H9 (cell line): ENCODE measurements around the gene UMAD1. TPM values are rescaled to one million over a fixed set of nuclear protein-coding genes. Genes with fewer than 3 reads are reported as not detected.

Experiments used
- DNase-seq: peaks from one replicate; pipeline ENCODE4 v3.0.0-alpha.2; 2017
- H2AFZ ChIP-seq: one replicate; pipeline ENCODE4 v1.6.1; 2013; ENCODE audit warnings: mild to moderate bottlenecking, low read length, control low read depth, moderate library complexity
- H2AK5ac ChIP-seq: 2 replicates; pipeline ENCODE4 v1.6.1; 2013; ENCODE audit warnings: low read length, control low read depth, mixed read lengths; ENCODE audit not compliant: insufficient read length
- H2BK120ac ChIP-seq: one replicate; pipeline ENCODE4 v1.6.1; 2013; ENCODE audit warnings: low read depth, mild to moderate bottlenecking, low read length, control low read depth, inconsistent platforms; ENCODE audit not compliant: poor library complexity, severe bottlenecking
- H2BK12ac ChIP-seq: 2 replicates; pipeline ENCODE4 v1.6.1; 2013; ENCODE audit warnings: low read length, control low read depth, mixed read lengths, low read depth; ENCODE audit not compliant: insufficient read length
- H2BK15ac ChIP-seq: 2 replicates; pipeline ENCODE4 v1.6.1; 2013; ENCODE audit warnings: low read depth, low read length, control low read depth
- H2BK20ac ChIP-seq: one replicate; pipeline ENCODE4 v1.6.1; 2013; ENCODE audit warnings: low read depth, mild to moderate bottlenecking, low read length, control low read depth, inconsistent platforms; ENCODE audit not compliant: poor library complexity, severe bottlenecking
- H2BK5ac ChIP-seq: 2 replicates; pipeline ENCODE4 v1.6.1; 2013; ENCODE audit warnings: low read length, control low read depth, mixed read lengths; ENCODE audit not compliant: insufficient read length
- H3K14ac ChIP-seq: 2 replicates; pipeline ENCODE4 v1.6.1; 2013; ENCODE audit warnings: low read length, control low read depth; ENCODE audit not compliant: insufficient read depth
- H3K18ac ChIP-seq: 2 replicates; pipeline ENCODE4 v1.6.1; 2013; ENCODE audit warnings: low read depth, mild to moderate bottlenecking, mixed read lengths, low read length, control low read depth; ENCODE audit not compliant: insufficient read length
- H3K23ac ChIP-seq: 2 replicates; pipeline ENCODE4 v1.6.1; 2013; ENCODE audit warnings: low read length, control low read depth, mixed read lengths, low read depth; ENCODE audit not compliant: insufficient read length
- H3K23me2 ChIP-seq: 2 replicates; pipeline ENCODE4 v1.6.1; 2013; ENCODE audit warnings: low read depth, mild to moderate bottlenecking, mixed read lengths, low read length, control low read depth; ENCODE audit not compliant: insufficient read length, poor library complexity, severe bottlenecking
- H3K27ac ChIP-seq: 2 replicates; pipeline ENCODE4 v1.5.1; 2013; ENCODE audit warnings: low read length, control low read depth, mixed read lengths, low read depth; ENCODE audit not compliant: insufficient read length
- H3K27me3 ChIP-seq: 2 replicates; pipeline ENCODE4 v1.6.1; 2013; ENCODE audit warnings: low read length, control low read depth, inconsistent platforms; ENCODE audit not compliant: insufficient read depth
- H3K4ac ChIP-seq: 2 replicates; pipeline ENCODE4 v1.6.1; 2013; ENCODE audit warnings: low read depth, mild to moderate bottlenecking, control low read depth, inconsistent platforms, low read length, moderate library complexity
- H3K4me1 ChIP-seq: 2 replicates; pipeline ENCODE4 v1.6.1; 2013; ENCODE audit warnings: low read length, control low read depth, inconsistent platforms; ENCODE audit not compliant: insufficient read depth
- H3K4me2 ChIP-seq: 2 replicates; pipeline ENCODE4 v1.6.1; 2013; ENCODE audit warnings: low read length, control low read depth, mixed read lengths; ENCODE audit not compliant: insufficient read length, insufficient read depth
- H3K56ac ChIP-seq: 2 replicates; pipeline ENCODE4 v1.6.1; 2013; ENCODE audit warnings: low read depth, mild to moderate bottlenecking, mixed read lengths, low read length, control low read depth; ENCODE audit not compliant: insufficient read length
- H3K79me1 ChIP-seq: 2 replicates; pipeline ENCODE4 v1.6.1; 2013; ENCODE audit warnings: low read depth, mild to moderate bottlenecking, moderate library complexity, low read length, control low read depth, inconsistent platforms; ENCODE audit not compliant: insufficient read depth, poor library complexity, severe bottlenecking
- H3K79me2 ChIP-seq: 2 replicates; pipeline ENCODE4 v1.6.1; 2013; ENCODE audit warnings: low read length, control low read depth, inconsistent platforms; ENCODE audit not compliant: insufficient read depth
- H3K9ac ChIP-seq: 2 replicates; pipeline ENCODE4 v1.6.1; 2013; ENCODE audit warnings: low read length, control low read depth, mixed read lengths; ENCODE audit not compliant: insufficient read length; ENCODE audit errors: extremely low read depth
- H3K9me3 ChIP-seq: one replicate; pipeline ENCODE4 v1.6.1; 2013; ENCODE audit warnings: low read depth, low read length, inconsistent platforms; ENCODE audit not compliant: control insufficient read depth
- H3T11ph ChIP-seq: one replicate; pipeline ENCODE4 v1.6.1; 2013; ENCODE audit warnings: mild to moderate bottlenecking, low read length, control low read depth, inconsistent platforms
- H4K20me1 ChIP-seq: one replicate; pipeline ENCODE4 v1.6.1; 2013; ENCODE audit not compliant: control insufficient read depth, insufficient read length, insufficient read depth
- H4K5ac ChIP-seq: 2 replicates; pipeline ENCODE4 v1.6.1; 2013; ENCODE audit warnings: low read depth, mild to moderate bottlenecking, mixed read lengths, low read length, control low read depth; ENCODE audit not compliant: insufficient read length
- H4K8ac ChIP-seq: replicated peaks from 2 replicates; pipeline ENCODE4 v1.6.1; 2013; ENCODE audit warnings: low read length, control low read depth, mixed read lengths, low read depth; ENCODE audit not compliant: insufficient read length
- H4K91ac ChIP-seq: 2 replicates; pipeline ENCODE4 v1.6.1; 2013; ENCODE audit warnings: low read depth, mild to moderate bottlenecking, moderate library complexity, mixed read lengths, low read length, control low read depth; ENCODE audit not compliant: insufficient read length
- H3K27ac Mint-ChIP-seq, 3 experiments: 2 replicates in 2 of 3; 3 replicates in 1 of 3; pipeline ENCODE4 v1.8.0; 2020 to 2021; ENCODE audit warnings: mixed read lengths in 3 of 3, mild to moderate bottlenecking in 1 of 3, moderate library complexity in 1 of 3
- H3K27me3 Mint-ChIP-seq: 2 replicates; pipeline ENCODE4 v1.8.0; 2021; ENCODE audit warnings: low read depth, mild to moderate bottlenecking, moderate library complexity, mixed read lengths
- H3K36me3 Mint-ChIP-seq, 3 experiments: 2 replicates in 2 of 3; 3 replicates in 1 of 3; pipeline ENCODE4 v1.8.0; 2020 to 2021; ENCODE audit warnings: low read depth in 3 of 3, mixed read lengths in 3 of 3; ENCODE audit not compliant: insufficient read depth in 1 of 3
- H3K4me1 Mint-ChIP-seq, 2 experiments: 2 replicates each; pipeline ENCODE4 v1.8.0; 2020; ENCODE audit warnings: mixed read lengths in 2 of 2
- H3K4me3 Mint-ChIP-seq, 2 experiments: 2 replicates in 1 of 2; 3 replicates in 1 of 2; pipeline ENCODE4 v1.8.0; 2020 to 2021; ENCODE audit warnings: mild to moderate bottlenecking in 2 of 2, mixed read lengths in 2 of 2, moderate library complexity in 1 of 2
- H3K9me3 Mint-ChIP-seq, 2 experiments: 2 replicates in 1 of 2; 3 replicates in 1 of 2; pipeline ENCODE4 v1.8.0; 2020; ENCODE audit warnings: mild to moderate bottlenecking in 2 of 2, mixed read lengths in 2 of 2, moderate library complexity in 1 of 2
- WGBS: extraction: QIAGEN DNeasy Blood & Tissue Kit; methylation state at CpG from one replicate; pipeline ENCODE4 v1.1.7; 2013; ENCODE audit warnings: missing lambda C conversion rate, low lambda C conversion rate, mixed read lengths; ENCODE audit not compliant: insufficient read length; ENCODE audit errors: extremely low coverage; 5-methylcytosine and 5-hydroxymethylcytosine counted together
- total RNA-seq: library from RNA; stranded (reverse); gene quantifications from 2 replicates; pipeline ENCODE4 v1.2.1, GENCODE V29; 2021
- TF ChIP-seq, protein P1 (sequence below): fragments of 200-600 bp; sonication (generic); conservative IDR thresholded peaks from 3 replicates; pipeline ENCODE4 v1.8.0; 2021; ENCODE audit warnings: antibody characterized with exemption, mild to moderate bottlenecking

UMAD1 gene
- total RNA-seq, 1 experiment from 2014 or later, result 8.9 TPM

DNA sequence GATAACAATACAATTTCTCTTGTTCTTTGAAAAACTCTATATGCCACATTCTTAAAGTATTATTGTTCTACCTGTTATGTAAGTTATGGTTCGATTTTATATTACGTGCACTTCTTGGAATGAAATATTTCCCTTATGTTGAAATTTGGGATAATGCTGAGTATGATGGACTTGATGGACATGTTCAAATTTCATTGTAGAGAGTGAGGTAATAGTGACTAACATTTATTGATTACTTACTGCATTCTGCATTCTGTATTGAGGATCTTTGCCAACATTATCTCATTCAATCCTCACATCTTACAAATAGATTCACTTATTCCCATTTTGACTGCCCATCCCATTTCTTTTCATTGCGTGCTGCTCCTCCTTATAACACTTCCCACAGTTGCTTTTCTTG, 208.3 kb downstream of the UMAD1 start:
- Histone ChIP-seq H2AFZ (no peak overlapping the region), H3K4me1 (no peaks in the 10 kb centered on the region), H3K27ac (no peak overlapping the region), H2BK20ac (no peak overlapping the region), H3K4ac (no peak overlapping the region), H2AK5ac (no peak overlapping the region), H3K4me2 (no peak overlapping the region), H3K23me2 (no peaks in the 10 kb centered on the region), H3T11ph (no peak overlapping the region), H4K8ac (no peak overlapping the region), H2BK5ac (no peak overlapping the region), H4K5ac (no peak overlapping the region), H2BK12ac (no peak overlapping the region), H2BK15ac (no peak overlapping the region), H3K9ac (no peak overlapping the region), H3K14ac (no peak overlapping the region), H3K9me3 (no peaks in the 10 kb centered on the region), H3K18ac (no peak overlapping the region), H2BK120ac (no peak overlapping the region), H3K79me2 (no peaks in the 10 kb centered on the region), H3K56ac (no peak overlapping the region), H4K20me1 (no peaks in the 10 kb centered on the region), H4K91ac (no peak overlapping the region), H3K23ac (no peak overlapping the region), H3K79me1 (no peaks in the 10 kb centered on the region), H3K27me3 (no peaks in the 10 kb centered on the region)
- no peaks in the 10 kb centered on the region for H3K4me1 Mint-ChIP-seq
- no CpG with 5 or more reads among the region's 3 CpGs for WGBS
- no peak overlapping the region for H3K27ac Mint-ChIP-seq
- peaks cover 4 to 7% of the 10 kb centered on the region in 2 experiments; a peak in 2 of 5 replicates for H3K9me3 Mint-ChIP-seq
- no peak for DNase-seq
- TF ChIP-seq, protein P1, sequence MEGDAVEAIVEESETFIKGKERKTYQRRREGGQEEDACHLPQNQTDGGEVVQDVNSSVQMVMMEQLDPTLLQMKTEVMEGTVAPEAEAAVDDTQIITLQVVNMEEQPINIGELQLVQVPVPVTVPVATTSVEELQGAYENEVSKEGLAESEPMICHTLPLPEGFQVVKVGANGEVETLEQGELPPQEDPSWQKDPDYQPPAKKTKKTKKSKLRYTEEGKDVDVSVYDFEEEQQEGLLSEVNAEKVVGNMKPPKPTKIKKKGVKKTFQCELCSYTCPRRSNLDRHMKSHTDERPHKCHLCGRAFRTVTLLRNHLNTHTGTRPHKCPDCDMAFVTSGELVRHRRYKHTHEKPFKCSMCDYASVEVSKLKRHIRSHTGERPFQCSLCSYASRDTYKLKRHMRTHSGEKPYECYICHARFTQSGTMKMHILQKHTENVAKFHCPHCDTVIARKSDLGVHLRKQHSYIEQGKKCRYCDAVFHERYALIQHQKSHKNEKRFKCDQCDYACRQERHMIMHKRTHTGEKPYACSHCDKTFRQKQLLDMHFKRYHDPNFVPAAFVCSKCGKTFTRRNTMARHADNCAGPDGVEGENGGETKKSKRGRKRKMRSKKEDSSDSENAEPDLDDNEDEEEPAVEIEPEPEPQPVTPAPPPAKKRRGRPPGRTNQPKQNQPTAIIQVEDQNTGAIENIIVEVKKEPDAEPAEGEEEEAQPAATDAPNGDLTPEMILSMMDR, result no peak
- H3K36me3 Mint-ChIP-seq, result peaks cover 0 to 4% (median 4%) of the 10 kb centered on the region in 3 experiments; a peak in 4 of 7 replicates
- H3K27me3 Mint-ChIP-seq, result no peaks in the 10 kb centered on the region
- no peak overlapping the region for H3K4me3 Mint-ChIP-seq
